Loucy (cell line): ENCODE measurements around the gene RPH3AL.

Source experiments
- H2AFZ ChIP-seq: fragments of 200-600 bp; sonication (generic); 2 replicates; pipeline ENCODE4 v1.6.0; 2016; ENCODE audit warnings: antibody characterized with exemption, mild to moderate bottlenecking, low read length, moderate library complexity
- H3F3A ChIP-seq: fragments of 200-600 bp; 2 replicates; pipeline ENCODE4 v1.6.0; 2016; ENCODE audit warnings: antibody characterized with exemption, low read depth, mild to moderate bottlenecking
- H3K27me3 ChIP-seq: fragments of 200-600 bp; sonication (generic); 2 replicates; pipeline ENCODE4 v1.6.1; 2014; ENCODE audit warnings: low read length, mild to moderate bottlenecking; ENCODE audit not compliant: insufficient read depth, poor library complexity, severe bottlenecking
- H3K36me3 ChIP-seq: fragments of 200-600 bp; sonication (generic); 2 replicates; pipeline ENCODE4 v1.6.1; 2016; ENCODE audit warnings: low read length; ENCODE audit not compliant: insufficient read depth
- H3K4me1 ChIP-seq: fragments of 200-600 bp; sonication (generic); 2 replicates; pipeline ENCODE4 v1.5.1; 2014; ENCODE audit warnings: low read length, mild to moderate bottlenecking; ENCODE audit not compliant: insufficient read depth, poor library complexity, severe bottlenecking
- H3K4me2 ChIP-seq: fragments of 200-600 bp; sonication (generic); 2 replicates; pipeline ENCODE4 v1.6.0; 2014; ENCODE audit warnings: antibody characterized with exemption, low read length, low read depth, mild to moderate bottlenecking; ENCODE audit not compliant: poor library complexity, severe bottlenecking
- H3K4me3 ChIP-seq: fragments of 200-600 bp; sonication (generic); 2 replicates; pipeline ENCODE4 v1.5.1; 2014; ENCODE audit warnings: low read length, mild to moderate bottlenecking, mixed read lengths; ENCODE audit not compliant: poor library complexity, severe bottlenecking
- H3K79me2 ChIP-seq: fragments of 200-600 bp; sonication (generic); 2 replicates; pipeline ENCODE4 v1.6.1; 2014; ENCODE audit warnings: low read length; ENCODE audit not compliant: insufficient read depth
- H3K9ac ChIP-seq: fragments of 200-600 bp; sonication (generic); 2 replicates; pipeline ENCODE4 v1.6.0; 2014; ENCODE audit warnings: mild to moderate bottlenecking, low read depth, low read length, moderate library complexity; ENCODE audit not compliant: poor library complexity, severe bottlenecking
- H3K9me2 ChIP-seq: fragments of 200-600 bp; sonication (generic); replicated peaks from 2 replicates; pipeline ENCODE4 v1.6.1; 2016; ENCODE audit warnings: low read depth, low read length, mixed read lengths
- H3K9me3 ChIP-seq: fragments of 200-600 bp; sonication (generic); 2 replicates; pipeline ENCODE4 v1.6.1; 2014; ENCODE audit warnings: mild to moderate bottlenecking, antibody characterized with exemption, low read length, low read depth; ENCODE audit not compliant: insufficient read depth
- H4K20me1 ChIP-seq: fragments of 200-600 bp; sonication (generic); 2 replicates; pipeline ENCODE4 v1.6.0; 2014; ENCODE audit warnings: antibody characterized with exemption, low read length, mild to moderate bottlenecking; ENCODE audit not compliant: insufficient read depth, poor library complexity, severe bottlenecking
- CTCF ChIP-seq: fragments of 200-600 bp; sonication (generic); conservative IDR thresholded peaks from 2 replicates; pipeline ENCODE4 v1.5.1; 2014; ENCODE audit warnings: mild to moderate bottlenecking, antibody characterized with exemption, low read length
- EZH2phosphoT487 ChIP-seq: fragments of 200-600 bp; IDR thresholded peaks from 2 replicates; pipeline ENCODE4 v1.6.1; 2018; ENCODE audit warnings: antibody characterized with exemption, mild to moderate bottlenecking, moderate library complexity, borderline replicate concordance

Gene RPH3AL

GRCh38 chr17:284676-285355 is 67.8 kb downstream of the RPH3AL start:
- no peaks in the 10 kb centered on the region for H3K9me2 ChIP-seq
- no peak overlapping the region for H2AFZ ChIP-seq
- H3K9ac ChIP-seq, result no peak overlapping the region
- TF ChIP-seq EZH2phosphoT487 (no peak), CTCF (no peak)
- H4K20me1 ChIP-seq, result no peaks in the 10 kb centered on the region
- no peaks in the 10 kb centered on the region for H3K79me2 ChIP-seq
- no peaks in the 10 kb centered on the region for H3F3A ChIP-seq
- no peak overlapping the region for H3K4me3 ChIP-seq
- no peaks in the 10 kb centered on the region for H3K4me1 ChIP-seq
- no peaks in the 10 kb centered on the region for H3K27me3 ChIP-seq
- no peak overlapping the region for H3K4me2 ChIP-seq
- H3K9me3 ChIP-seq, result no peaks in the 10 kb centered on the region
- no peaks in the 10 kb centered on the region for H3K36me3 ChIP-seq

- no peaks in the 10 kb centered on the region for H3K4me1 ChIP-seq
- no peaks in the 10 kb centered on the region for H3K79me2 ChIP-seq
- H3F3A ChIP-seq, result no peaks in the 10 kb centered on the region
- H3K27me3 ChIP-seq, result no peaks in the 10 kb centered on the region
- no peaks in the 10 kb centered on the region for H3K36me3 ChIP-seq
- TF ChIP-seq EZH2phosphoT487 (no peak), CTCF (no peak)
- H3K9me2 ChIP-seq, result no peaks in the 10 kb centered on the region
- no peaks in the 10 kb centered on the region for H3K9me3 ChIP-seq
- no peak overlapping the region for H3K4me2 ChIP-seq
- H2AFZ ChIP-seq, result no peak overlapping the region
- no peak overlapping the region for H3K4me3 ChIP-seq
- no peak overlapping the region for H3K9ac ChIP-seq
- H4K20me1 ChIP-seq, result no peaks in the 10 kb centered on the region
Observed at GRCh38 chr17:283911-284675, 68.5 kb downstream of the RPH3AL start.

- Histone ChIP-seq H3K4me1 (no peaks in the 10 kb centered on the region), H3K9ac (no peak overlapping the region), H3K9me2 (no peaks in the 10 kb centered on the region), H2AFZ (no peak overlapping the region), H3K36me3 (no peaks in the 10 kb centered on the region), H3K4me2 (no peak overlapping the region), H4K20me1 (no peaks in the 10 kb centered on the region), H3K9me3 (no peaks in the 10 kb centered on the region), H3K79me2 (no peaks in the 10 kb centered on the region), H3F3A (no peaks in the 10 kb centered on the region), H3K4me3 (no peak overlapping the region), H3K27me3 (no peaks in the 10 kb centered on the region)
- no peak for TF ChIP-seq EZH2phosphoT487
- TF ChIP-seq CTCF, result no peak
Observed at GRCh38 chr17:282912-283882, 69.4 kb downstream of the RPH3AL start.
